Endothelial cell (in vitro differentiated cells): ENCODE results near the gene SCPEP1. TPM values are rescaled to one million over a fixed set of nuclear protein-coding genes. Genes with fewer than 3 reads are reported as not detected.

ENCODE experiments used
- DNase-seq: peaks from one replicate; pipeline ENCODE4 v3.0.0; 2021; ENCODE audit warnings: low spot score
- H3K27ac Mint-ChIP-seq: one replicate; pipeline ENCODE4 v1.8.0; 2021; ENCODE audit warnings: mixed read lengths, inconsistent platforms; ENCODE audit not compliant: unreplicated experiment
- H3K27me3 Mint-ChIP-seq: one replicate; pipeline ENCODE4 v1.8.0; 2021; ENCODE audit warnings: mild to moderate bottlenecking, moderate library complexity, mixed read lengths, inconsistent platforms; ENCODE audit not compliant: unreplicated experiment
- H3K36me3 Mint-ChIP-seq: one replicate; pipeline ENCODE4 v1.8.0; 2021; ENCODE audit warnings: mild to moderate bottlenecking, low read depth, mixed read lengths, inconsistent platforms; ENCODE audit not compliant: unreplicated experiment
- H3K4me1 Mint-ChIP-seq: one replicate; pipeline ENCODE4 v1.8.0; 2021; ENCODE audit warnings: mild to moderate bottlenecking, mixed read lengths, inconsistent platforms; ENCODE audit not compliant: unreplicated experiment
- H3K4me3 Mint-ChIP-seq: one replicate; pipeline ENCODE4 v1.8.0; 2021; ENCODE audit warnings: mild to moderate bottlenecking, mixed read lengths, inconsistent platforms; ENCODE audit not compliant: unreplicated experiment
- H3K9me3 Mint-ChIP-seq: one replicate; pipeline ENCODE4 v1.8.0; 2021; ENCODE audit warnings: mixed read lengths, inconsistent platforms; ENCODE audit not compliant: unreplicated experiment
- CTCF ChIP-seq: fragments of 200-600 bp; sonication (generic); IDR thresholded peaks from one replicate; pipeline ENCODE4 v1.5.0; 2021; ENCODE audit warnings: antibody characterized with exemption; ENCODE audit not compliant: unreplicated experiment
- total RNA-seq: library from RNA; stranded (reverse); fragmentation: NEBNext Ultra II Directional; extraction: Animal tissue kit (Norgen Biotek cat#: 25700); gene quantifications from one replicate; pipeline ENCODE4 v1.2.1, GENCODE V29; 2021; ENCODE audit not compliant: unreplicated experiment

SCPEP1 gene
- total RNA-seq, 1 donor from 2014 or later, result 29.8 TPM

GRCh38 chr17:57002904-57003303 is 25.0 kb downstream of the SCPEP1 start:
- H3K9me3 Mint-ChIP-seq, result no peaks in the 10 kb centered on the region
- H3K27me3 Mint-ChIP-seq, result peaks cover 2% of the 10 kb centered on the region
- no peak overlapping the region for H3K27ac Mint-ChIP-seq
- TF ChIP-seq CTCF, result no peak
- H3K36me3 Mint-ChIP-seq, result no peaks in the 10 kb centered on the region
- H3K4me3 Mint-ChIP-seq, result no peak overlapping the region
- H3K4me1 Mint-ChIP-seq, result no peaks in the 10 kb centered on the region
- DNase-seq, result no peak

DNA sequence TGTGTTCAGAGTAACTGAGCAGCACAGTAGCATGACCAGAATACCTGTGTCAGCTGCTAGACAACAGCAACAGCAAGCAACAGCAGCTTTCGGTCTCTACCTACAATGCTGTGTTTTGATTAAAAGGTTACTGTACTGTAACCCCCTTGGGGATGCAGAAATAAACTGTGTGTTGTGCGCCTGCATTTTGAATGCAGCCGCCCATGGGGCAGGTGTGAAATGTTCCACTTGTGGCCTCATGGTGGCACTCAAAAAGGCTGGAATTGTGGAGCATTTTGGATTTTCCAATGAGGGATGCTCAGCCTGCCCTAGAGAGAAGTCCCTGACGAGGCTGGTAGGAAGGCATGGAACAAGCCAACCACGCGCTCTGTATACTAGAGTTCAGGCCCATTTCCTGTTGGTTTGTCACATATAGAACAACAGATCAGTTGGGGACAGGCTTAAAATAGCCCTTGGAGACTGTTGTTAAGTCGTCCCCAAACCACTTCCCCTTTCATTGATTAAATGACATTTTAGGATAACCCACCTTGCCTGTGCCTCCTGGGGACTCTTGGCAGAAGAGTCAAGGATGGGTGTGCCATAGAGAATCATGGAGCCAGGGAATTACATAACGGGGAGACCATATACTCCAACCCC is 27.1 kb downstream of the SCPEP1 start:
- Mint-ChIP-seq H3K27ac (no peak overlapping the region), H3K4me1 (peaks cover 3% of the 10 kb centered on the region), H3K36me3 (no peaks in the 10 kb centered on the region), H3K9me3 (no peaks in the 10 kb centered on the region), H3K27me3 (peaks cover 2% of the 10 kb centered on the region), H3K4me3 (no peak overlapping the region)
- DNase-seq, result no peak
- peak; percentile 42 for TF ChIP-seq CTCF

- no peak for TF ChIP-seq CTCF
- H3K36me3 Mint-ChIP-seq, result no peaks in the 10 kb centered on the region
- H3K4me1 Mint-ChIP-seq, result peaks cover 5% of the 10 kb centered on the region
- H3K4me3 Mint-ChIP-seq, result no peak overlapping the region
- peaks cover 2% of the 10 kb centered on the region for H3K27me3 Mint-ChIP-seq
- H3K27ac Mint-ChIP-seq, result no peak overlapping the region
- DNase-seq, result no peak
- no peaks in the 10 kb centered on the region for H3K9me3 Mint-ChIP-seq
Measured at GRCh38 chr17:57006040-57006439, 28.1 kb downstream of the SCPEP1 start.

- TF ChIP-seq CTCF, result no peak
- DNase-seq, result no peak
- H3K36me3 Mint-ChIP-seq, result no peaks in the 10 kb centered on the region
- H3K27ac Mint-ChIP-seq, result no peak overlapping the region
- H3K4me3 Mint-ChIP-seq, result no peak overlapping the region
- H3K9me3 Mint-ChIP-seq, result no peaks in the 10 kb centered on the region
- H3K27me3 Mint-ChIP-seq, result peaks cover 2% of the 10 kb centered on the region
- H3K4me1 Mint-ChIP-seq, result peaks cover 5% of the 10 kb centered on the region
Measured at GRCh38 chr17:57008958-57009357, 31.0 kb downstream of the SCPEP1 start.

DNA sequence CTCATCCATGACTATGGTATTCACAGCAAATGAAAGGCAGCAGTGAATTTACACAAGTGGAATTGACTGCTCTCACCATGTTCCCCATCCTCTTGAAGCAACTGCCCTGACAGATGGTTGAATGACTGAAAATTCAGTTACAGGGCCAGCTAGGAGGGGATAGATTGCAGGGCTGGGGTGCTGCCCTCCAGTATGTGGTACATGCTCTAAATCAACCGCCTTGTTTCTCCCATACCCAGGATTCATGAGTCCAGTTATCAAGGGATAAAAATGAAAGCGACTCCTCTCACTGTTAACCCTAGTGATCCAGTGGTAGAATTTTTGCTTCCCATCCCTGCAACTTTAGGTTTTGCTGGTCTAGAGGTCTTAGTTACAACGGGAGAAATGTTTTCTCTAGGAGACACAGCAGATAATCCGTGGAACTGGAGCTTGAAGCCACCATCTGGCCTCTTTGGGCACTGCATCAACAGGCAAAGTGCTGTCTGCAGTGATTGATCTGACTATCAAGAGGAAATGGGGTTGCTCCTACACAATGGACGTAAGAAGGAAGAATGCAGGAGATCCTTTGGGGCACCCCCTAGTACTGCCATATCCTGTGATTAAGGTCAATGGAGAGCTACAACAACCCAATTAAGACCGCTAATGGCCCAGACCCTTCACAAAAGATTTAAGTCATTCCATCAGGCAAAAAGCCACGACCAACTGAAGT is 32.0 kb downstream of the SCPEP1 start:
- Mint-ChIP-seq H3K27ac (no peak overlapping the region), H3K27me3 (peaks cover 2% of the 10 kb centered on the region), H3K36me3 (no peaks in the 10 kb centered on the region), H3K9me3 (no peaks in the 10 kb centered on the region), H3K4me3 (no peak overlapping the region), H3K4me1 (peaks cover 5% of the 10 kb centered on the region)
- DNase-seq, result peak; percentile 65
- peak; percentile 65 for TF ChIP-seq CTCF
